Neural progenitor cell (in vitro differentiated cells): ENCODE measurements around the gene CLSTN3. TPM values are rescaled to one million over a fixed set of nuclear protein-coding genes. Genes with fewer than 3 reads are reported as not detected.
A peak's percentile ranks its signal among the peaks of the same experiment; 100 is the strongest.

Experiments used
- DNase-seq: peaks from one replicate; pipeline ENCODE4 v3.0.0-alpha.2; 2016; ENCODE audit warnings: low spot score
- H2AFZ ChIP-seq: fragments of 200-600 bp; sonication (generic); replicated peaks from 2 replicates; pipeline ENCODE4 v1.6.1; 2016; ENCODE audit warnings: antibody characterized with exemption
- H3F3A ChIP-seq: fragments of 200-600 bp; sonication (generic); 2 replicates; pipeline ENCODE4 v1.6.1; 2016; ENCODE audit warnings: antibody characterized with exemption, low read depth
- H3K27ac ChIP-seq: fragments of 200-600 bp; sonication (generic); 2 replicates; pipeline ENCODE4 v1.5.1; 2016; ENCODE audit warnings: mild to moderate bottlenecking
- H3K27me3 ChIP-seq: fragments of 200-600 bp; sonication (generic); 2 replicates; pipeline ENCODE4 v1.6.1; 2016; ENCODE audit warnings: mild to moderate bottlenecking, moderate library complexity
- H3K36me3 ChIP-seq: fragments of 200-600 bp; sonication (generic); 2 replicates; pipeline ENCODE4 v1.5.1; 2016
- H3K4me1 ChIP-seq: fragments of 200-600 bp; sonication (generic); 2 replicates; pipeline ENCODE4 v1.6.1; 2016; ENCODE audit warnings: mixed run types
- H3K4me2 ChIP-seq: fragments of 200-600 bp; sonication (generic); 2 replicates; pipeline ENCODE4 v1.6.1; 2016
- H3K4me3 ChIP-seq: fragments of 200-600 bp; sonication (generic); 2 replicates; pipeline ENCODE4 v1.5.1; 2016
- H3K79me2 ChIP-seq: fragments of 200-600 bp; sonication (generic); 2 replicates; pipeline ENCODE4 v1.6.1; 2016; ENCODE audit warnings: low read depth
- H3K9ac ChIP-seq: fragments of 200-600 bp; sonication (generic); 2 replicates; pipeline ENCODE4 v1.6.1; 2016
- H3K9me3 ChIP-seq: fragments of 200-600 bp; sonication (generic); 2 replicates; pipeline ENCODE4 v1.5.1; 2016; ENCODE audit warnings: low read depth
- H4K20me1 ChIP-seq: fragments of 200-600 bp; sonication (generic); 2 replicates; pipeline ENCODE4 v1.6.1; 2016; ENCODE audit warnings: low read depth
- H3K27ac Mint-ChIP-seq: 3 replicates; pipeline ENCODE4 v1.8.0; 2021; ENCODE audit warnings: mixed read lengths
- H3K27me3 Mint-ChIP-seq: 2 replicates; pipeline ENCODE4 v1.8.0; 2022; ENCODE audit warnings: low read depth, mild to moderate bottlenecking, inconsistent platforms, moderate library complexity, mixed read lengths; ENCODE audit not compliant: insufficient read depth
- H3K36me3 Mint-ChIP-seq: 3 replicates; pipeline ENCODE4 v1.8.0; 2021; ENCODE audit warnings: mixed read lengths
- H3K4me1 Mint-ChIP-seq: 3 replicates; pipeline ENCODE4 v1.8.0; 2021; ENCODE audit warnings: mixed read lengths
- H3K4me3 Mint-ChIP-seq: 3 replicates; pipeline ENCODE4 v1.8.0; 2021; ENCODE audit warnings: mild to moderate bottlenecking, moderate library complexity, mixed read lengths
- H3K9me3 Mint-ChIP-seq: 3 replicates; pipeline ENCODE4 v1.8.0; 2020; ENCODE audit warnings: mixed read lengths
- CTCF ChIP-seq: fragments of 200-600 bp; sonication (generic); IDR thresholded peaks from 2 replicates; pipeline ENCODE4 v1.5.1; 2017; ENCODE audit warnings: antibody characterized with exemption, mild to moderate bottlenecking
- EZH2 ChIP-seq: fragments of 200-600 bp; sonication (generic); IDR thresholded peaks from 2 replicates; pipeline ENCODE4 v1.6.1; 2017; ENCODE audit warnings: antibody characterized with exemption, mild to moderate bottlenecking, moderate library complexity
- EZH2phosphoT487 ChIP-seq: fragments of 200-600 bp; sonication (generic); IDR thresholded peaks from 2 replicates; pipeline ENCODE4 v1.6.1; 2017; ENCODE audit warnings: antibody characterized with exemption
- total RNA-seq: library from RNA; depleted of rRNA; stranded (reverse); fragments of >200 nt; gene quantifications from 2 replicates; pipeline ENCODE4 v1.2.3, GENCODE V29; 2015; ENCODE audit warnings: low replicate concordance

Gene CLSTN3
- total RNA-seq, 1 donor from 2014 or later, result 24.0 TPM

- H3K4me1 Mint-ChIP-seq, result no peaks in the 10 kb centered on the region
- DNase-seq, result peak; percentile 70
- Histone ChIP-seq H3K36me3 (no peaks in the 10 kb centered on the region), H3K4me2 (no peak overlapping the region), H3K9ac (no peak overlapping the region), H2AFZ (no peak overlapping the region), H3F3A (no peaks in the 10 kb centered on the region), H3K27ac (no peak overlapping the region), H3K79me2 (no peaks in the 10 kb centered on the region), H3K4me3 (no peak overlapping the region), H4K20me1 (no peaks in the 10 kb centered on the region), H3K27me3 (no peaks in the 10 kb centered on the region), H3K4me1 (no peaks in the 10 kb centered on the region), H3K9me3 (no peaks in the 10 kb centered on the region)
- H3K4me3 Mint-ChIP-seq, result no peak overlapping the region
- peaks cover 26% of the 10 kb centered on the region for H3K36me3 Mint-ChIP-seq
- TF ChIP-seq EZH2 (no peak), CTCF (peak; percentile 76), EZH2phosphoT487 (no peak)
- no peak overlapping the region for H3K27ac Mint-ChIP-seq
- peaks cover 2% of the 10 kb centered on the region for H3K27me3 Mint-ChIP-seq
- no peaks in the 10 kb centered on the region for H3K9me3 Mint-ChIP-seq
Observed at GRCh38 chr12:7142056-7142644, 12.0 kb downstream of the CLSTN3 start.

- Mint-ChIP-seq H3K27me3 (peaks cover 2% of the 10 kb centered on the region), H3K36me3 (peaks cover 23% of the 10 kb centered on the region), H3K4me3 (no peak overlapping the region), H3K4me1 (no peaks in the 10 kb centered on the region), H3K27ac (no peak overlapping the region), H3K9me3 (no peaks in the 10 kb centered on the region)
- TF ChIP-seq EZH2 (no peak), CTCF (no peak), EZH2phosphoT487 (no peak)
- DNase-seq, result no peak
- H3K4me2 ChIP-seq, result no peak overlapping the region
- no peaks in the 10 kb centered on the region for H3K27me3 ChIP-seq
- no peaks in the 10 kb centered on the region for H3K79me2 ChIP-seq
- H3F3A ChIP-seq, result no peaks in the 10 kb centered on the region
- no peaks in the 10 kb centered on the region for H3K36me3 ChIP-seq
- H3K9ac ChIP-seq, result no peak overlapping the region
- no peaks in the 10 kb centered on the region for H4K20me1 ChIP-seq
- H3K4me1 ChIP-seq, result no peaks in the 10 kb centered on the region
- no peaks in the 10 kb centered on the region for H3K9me3 ChIP-seq
- H3K27ac ChIP-seq, result no peak overlapping the region
- no peak overlapping the region for H3K4me3 ChIP-seq
- H2AFZ ChIP-seq, result no peak overlapping the region
Observed at GRCh38 chr12:7142809-7143465, 12.8 kb downstream of the CLSTN3 start.

- no peaks in the 10 kb centered on the region for H3K36me3 ChIP-seq
- H3K4me1 Mint-ChIP-seq, result no peaks in the 10 kb centered on the region
- peaks cover 2% of the 10 kb centered on the region for H3K27me3 Mint-ChIP-seq
- H2AFZ ChIP-seq, result no peak overlapping the region
- peak overlapping the region; percentile 11 for H3K27ac Mint-ChIP-seq
- H3K27ac ChIP-seq, result no peak overlapping the region
- H3F3A ChIP-seq, result no peaks in the 10 kb centered on the region
- H3K9ac ChIP-seq, result no peak overlapping the region
- no peaks in the 10 kb centered on the region for H3K9me3 Mint-ChIP-seq
- TF ChIP-seq CTCF (no peak), EZH2 (no peak), EZH2phosphoT487 (no peak)
- no peaks in the 10 kb centered on the region for H3K27me3 ChIP-seq
- H3K4me3 Mint-ChIP-seq, result no peak overlapping the region
- H4K20me1 ChIP-seq, result no peaks in the 10 kb centered on the region
- H3K4me1 ChIP-seq, result no peaks in the 10 kb centered on the region
- no peaks in the 10 kb centered on the region for H3K79me2 ChIP-seq
- H3K36me3 Mint-ChIP-seq, result peaks cover 25% of the 10 kb centered on the region
- no peak overlapping the region for H3K4me3 ChIP-seq
- no peak for DNase-seq
- no peaks in the 10 kb centered on the region for H3K9me3 ChIP-seq
- no peak overlapping the region for H3K4me2 ChIP-seq
Observed at GRCh38 chr12:7143564-7143963, 13.4 kb downstream of the CLSTN3 start.
